SK-N-SH treated with all-trans-retinoic acid at 6 μM for 48 hours (cell line): ENCODE results near the gene PPRC1.

Experiments used
- ZC3H10 ChIP-seq: fragments of 250-450 bp; sonication (Bioruptor Pico); IDR thresholded peaks from 2 replicates; pipeline ENCODE4 v1.5.1; 2021; ENCODE audit warnings: mild to moderate bottlenecking, moderate library complexity
- ZNF565 ChIP-seq: fragments of 450-650 bp; formaldehyde crosslinking; conservative IDR thresholded peaks from 2 replicates; pipeline ENCODE4 v1.5.0; 2020; ENCODE audit warnings: low read depth, mild to moderate bottlenecking, moderate library complexity
- TF ChIP-seq, protein P1 (sequence below): fragments of 250-450 bp; sonication (Bioruptor Pico); IDR thresholded peaks from 2 replicates; pipeline ENCODE4 v1.8.0; 2021; ENCODE audit warnings: low read depth, mild to moderate bottlenecking, moderate library complexity, borderline replicate concordance

DNA sequence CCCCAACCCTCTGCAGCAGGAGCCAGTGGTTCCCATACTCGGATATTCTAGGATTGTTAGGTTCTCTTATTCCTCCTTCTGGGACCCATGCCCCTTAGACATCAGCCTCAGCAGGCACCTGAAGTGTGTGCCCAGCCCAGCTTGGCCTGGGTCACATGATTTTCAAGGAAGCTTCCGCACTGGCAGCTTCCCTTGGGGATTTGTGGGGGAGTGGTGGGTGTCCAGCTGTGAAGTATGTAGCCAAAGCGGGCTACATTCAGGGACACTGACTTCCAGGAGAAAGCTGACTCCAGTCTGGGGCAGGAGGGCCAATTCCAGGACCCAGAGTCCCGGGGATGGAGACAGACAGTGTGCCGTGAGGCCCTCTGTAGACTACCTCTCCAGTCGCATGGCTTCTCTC lies 14.0 kb upstream of the PPRC1 start:
- TF ChIP-seq, protein P1, sequence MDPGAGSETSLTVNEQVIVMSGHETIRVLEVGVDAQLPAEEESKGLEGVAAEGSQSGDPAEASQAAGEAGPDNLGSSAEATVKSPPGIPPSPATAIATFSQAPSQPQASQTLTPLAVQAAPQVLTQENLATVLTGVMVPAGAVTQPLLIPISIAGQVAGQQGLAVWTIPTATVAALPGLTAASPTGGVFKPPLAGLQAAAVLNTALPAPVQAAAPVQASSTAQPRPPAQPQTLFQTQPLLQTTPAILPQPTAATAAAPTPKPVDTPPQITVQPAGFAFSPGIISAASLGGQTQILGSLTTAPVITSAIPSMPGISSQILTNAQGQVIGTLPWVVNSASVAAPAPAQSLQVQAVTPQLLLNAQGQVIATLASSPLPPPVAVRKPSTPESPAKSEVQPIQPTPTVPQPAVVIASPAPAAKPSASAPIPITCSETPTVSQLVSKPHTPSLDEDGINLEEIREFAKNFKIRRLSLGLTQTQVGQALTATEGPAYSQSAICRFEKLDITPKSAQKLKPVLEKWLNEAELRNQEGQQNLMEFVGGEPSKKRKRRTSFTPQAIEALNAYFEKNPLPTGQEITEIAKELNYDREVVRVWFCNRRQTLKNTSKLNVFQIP (CRISPR knock-in tag): no peak
- TF ChIP-seq ZNF565 (no peak), ZC3H10 (CRISPR knock-in tag) (no peak)
